Colonic mucosa (tissue), 4 donors: ENCODE measurements around the gene SPPL3. TPM values are rescaled to one million over a fixed set of nuclear protein-coding genes. Genes with fewer than 3 reads are reported as not detected.

Experiments used
- DNase-seq: peaks from one replicate; pipeline ENCODE4 v3.0.0-alpha.2; 2020
- H3K27ac ChIP-seq: fragments of 200-600 bp; one replicate; pipeline ENCODE4 v1.8.0; 2021
- H3K27me3 ChIP-seq: fragments of 200-600 bp; one replicate; pipeline ENCODE4 v1.8.0; 2021
- H3K36me3 ChIP-seq: fragments of 200-600 bp; one replicate; pipeline ENCODE4 v1.8.0; 2021
- H3K4me1 ChIP-seq: fragments of 200-600 bp; one replicate; pipeline ENCODE4 v1.8.0; 2021; ENCODE audit warnings: mild to moderate bottlenecking
- H3K4me3 ChIP-seq: fragments of 200-600 bp; one replicate; pipeline ENCODE4 v1.8.0; 2021
- H3K9ac ChIP-seq, 2 donors: one replicate each; pipeline ENCODE4 v1.7.0; 2013; ENCODE audit warnings: control low read depth in 2 of 2, low read depth in 2 of 2, low read length in 2 of 2
- H3K9me3 ChIP-seq: fragments of 200-600 bp; one replicate; pipeline ENCODE4 v1.8.0; 2021
- CTCF ChIP-seq: fragments of 200-600 bp; IDR thresholded peaks from one replicate; pipeline ENCODE4 v1.8.0; 2022; ENCODE audit warnings: antibody characterized with exemption, mild to moderate bottlenecking
- intact Hi-C: fragments of 100-400 bp; cut with DNase I; formaldehyde crosslinking; loops from one replicate; pipeline ENCODE4 v1.14.1; 2022
- total RNA-seq, 2 donors: library from RNA; stranded (reverse); fragmentation: NEBNext Ultra II Directional in 1 of 2; extraction: Animal tissue kit (Norgen Biotek cat#: 25700) in 1 of 2; gene quantifications; one replicate each; pipeline ENCODE4 v1.2.1, GENCODE V29; 2021
- donor health status: healthy.
- donor health status: DM: no; HTN: no; CAD: no.
- donor health status: DM: no; HTN: no; CAD: no.

Gene SPPL3
- total RNA-seq, 2 donors from 2014 or later, result 44.7 to 55.2 TPM

- no peak for DNase-seq
- H3K9ac ChIP-seq, result no peak overlapping the region
- no peak for TF ChIP-seq CTCF
- no peaks in the 10 kb centered on the region for H3K27me3 ChIP-seq
- no peaks in the 10 kb centered on the region for H3K36me3 ChIP-seq
- H3K4me1 ChIP-seq, result peaks cover 9% of the 10 kb centered on the region
- H3K27ac ChIP-seq, result no peak overlapping the region
- no peaks in the 10 kb centered on the region for H3K9me3 ChIP-seq
- intact Hi-C loops, result no loop called here
- H3K4me3 ChIP-seq, result no peak overlapping the region
Observed at GRCh38 chr12:120831648-120832267, 72.4 kb downstream of the SPPL3 start.

- H3K4me1 ChIP-seq, result peaks cover 9% of the 10 kb centered on the region
- no peak for TF ChIP-seq CTCF
- no peaks in the 10 kb centered on the region for H3K9me3 ChIP-seq
- DNase-seq, result no peak
- no peak overlapping the region for H3K27ac ChIP-seq
- intact Hi-C loops, result no loop called here
- H3K4me3 ChIP-seq, result no peak overlapping the region
- no peaks in the 10 kb centered on the region for H3K36me3 ChIP-seq
- no peak overlapping the region for H3K9ac ChIP-seq
- H3K27me3 ChIP-seq, result no peaks in the 10 kb centered on the region
Observed at GRCh38 chr12:120830966-120831365, 73.2 kb downstream of the SPPL3 start.

GRCh38 chr12:120830052-120830940 lies 73.9 kb downstream of the SPPL3 start:
- intact Hi-C loops, result no loop called here
- Histone ChIP-seq H3K27me3 (no peaks in the 10 kb centered on the region), H3K9me3 (no peaks in the 10 kb centered on the region), H3K4me1 (peaks cover 9% of the 10 kb centered on the region), H3K36me3 (no peaks in the 10 kb centered on the region), H3K4me3 (no peak overlapping the region), H3K9ac (no peak overlapping the region), H3K27ac (no peak overlapping the region)
- no peak for TF ChIP-seq CTCF
- no peak for DNase-seq

- peaks cover 9% of the 10 kb centered on the region for H3K4me1 ChIP-seq
- no peak overlapping the region for H3K27ac ChIP-seq
- H3K36me3 ChIP-seq, result no peaks in the 10 kb centered on the region
- no peak for TF ChIP-seq CTCF
- intact Hi-C loops, result no loop called here
- H3K9me3 ChIP-seq, result no peaks in the 10 kb centered on the region
- no peak overlapping the region for H3K4me3 ChIP-seq
- DNase-seq, result no peak
- no peaks in the 10 kb centered on the region for H3K27me3 ChIP-seq
- H3K9ac ChIP-seq, result no peak overlapping the region
Observed at GRCh38 chr12:120826335-120826734, 77.8 kb downstream of the SPPL3 start.

- H3K9ac ChIP-seq, result no peak overlapping the region
- H3K27ac ChIP-seq, result no peak overlapping the region
- no peak overlapping the region for H3K4me3 ChIP-seq
- H3K36me3 ChIP-seq, result no peaks in the 10 kb centered on the region
- no peaks in the 10 kb centered on the region for H3K27me3 ChIP-seq
- intact Hi-C loops, result no loop called here
- H3K9me3 ChIP-seq, result no peaks in the 10 kb centered on the region
- no peak for TF ChIP-seq CTCF
- no peak for DNase-seq
- H3K4me1 ChIP-seq, result peaks cover 9% of the 10 kb centered on the region
Observed at GRCh38 chr12:120825337-120825736, 78.8 kb downstream of the SPPL3 start.
